GM23338 (cell line): ENCODE results near the gene MKI67. TPM values are rescaled to one million over a fixed set of nuclear protein-coding genes. Genes with fewer than 3 reads are reported as not detected.

Experiments used
- ATAC-seq: fragments of 200-7000 bp; cut with Tn5 transposase; 3 replicates; pipeline ENCODE4 v1.9.1; 2020
- DNase-seq: peaks from one replicate; pipeline ENCODE4 v3.0.0-alpha.2; 2015; ENCODE audit warnings: low spot score
- H2AFZ ChIP-seq: fragments of 200-600 bp; sonication (generic); 2 replicates; pipeline ENCODE4 v1.8.0; 2016; ENCODE audit warnings: antibody characterized with exemption, mild to moderate bottlenecking, moderate library complexity
- H3F3A ChIP-seq: fragments of 200-600 bp; sonication (generic); replicated peaks from 2 replicates; pipeline ENCODE4 v1.8.0; 2017; ENCODE audit warnings: antibody characterized with exemption, mixed run types, low read depth
- H3K27ac ChIP-seq: fragments of 200-600 bp; sonication (generic); 2 replicates; pipeline ENCODE4 v1.6.1; 2016; ENCODE audit warnings: low read depth
- H3K27me3 ChIP-seq: fragments of 200-600 bp; sonication (generic); 2 replicates; pipeline ENCODE4 v1.8.0; 2016; ENCODE audit warnings: mild to moderate bottlenecking, mixed run types, moderate library complexity; ENCODE audit not compliant: insufficient read depth
- H3K36me3 ChIP-seq: fragments of 200-600 bp; sonication (generic); 2 replicates; pipeline ENCODE4 v1.8.0; 2016; ENCODE audit warnings: mild to moderate bottlenecking; ENCODE audit not compliant: insufficient read depth
- H3K4me1 ChIP-seq: fragments of 200-600 bp; sonication (generic); 2 replicates; pipeline ENCODE4 v1.8.0; 2016; ENCODE audit warnings: mild to moderate bottlenecking, moderate library complexity; ENCODE audit not compliant: insufficient read depth
- H3K4me2 ChIP-seq: fragments of 200-600 bp; sonication (generic); 2 replicates; pipeline ENCODE4 v1.7.1; 2017; ENCODE audit warnings: mixed run types
- H3K4me3 ChIP-seq: fragments of 200-600 bp; sonication (generic); 2 replicates; pipeline ENCODE4 v1.6.1; 2016; ENCODE audit warnings: mixed run types
- H3K79me2 ChIP-seq: fragments of 200-600 bp; sonication (generic); replicated peaks from 2 replicates; pipeline ENCODE4 v1.8.0; 2017; ENCODE audit warnings: mild to moderate bottlenecking; ENCODE audit not compliant: insufficient read depth
- H3K9me2 ChIP-seq: fragments of 200-600 bp; sonication (generic); 2 replicates; pipeline ENCODE4 v1.8.0; 2017; ENCODE audit not compliant: insufficient read depth
- H4K20me1 ChIP-seq: fragments of 200-600 bp; sonication (generic); replicated peaks from 2 replicates; pipeline ENCODE4 v1.8.0; 2017; ENCODE audit warnings: mild to moderate bottlenecking; ENCODE audit not compliant: insufficient read depth
- H3K27ac Mint-ChIP-seq: 2 replicates; pipeline ENCODE4 v1.8.0; 2020; ENCODE audit warnings: inconsistent platforms, mild to moderate bottlenecking, moderate library complexity, mixed read lengths
- H3K27me3 Mint-ChIP-seq: 3 replicates; pipeline ENCODE4 v1.8.0; 2022; ENCODE audit warnings: low read depth, mild to moderate bottlenecking, moderate library complexity, mixed read lengths, inconsistent platforms; ENCODE audit not compliant: insufficient read depth, poor library complexity
- H3K36me3 Mint-ChIP-seq: 3 replicates; pipeline ENCODE4 v1.8.0; 2021; ENCODE audit warnings: low read depth, mild to moderate bottlenecking, inconsistent platforms, moderate library complexity, mixed read lengths
- H3K4me1 Mint-ChIP-seq: 3 replicates; pipeline ENCODE4 v1.8.0; 2020; ENCODE audit warnings: mild to moderate bottlenecking, inconsistent platforms, mixed read lengths
- H3K4me3 Mint-ChIP-seq: 3 replicates; pipeline ENCODE4 v1.8.0; 2021; ENCODE audit warnings: moderate library complexity, mild to moderate bottlenecking, inconsistent platforms, mixed read lengths
- H3K9me3 Mint-ChIP-seq: 3 replicates; pipeline ENCODE4 v1.8.0; 2020; ENCODE audit warnings: moderate library complexity, mild to moderate bottlenecking, inconsistent platforms, mixed read lengths
- CREB1 ChIP-seq: fragments of 250-450 bp; sonication (Bioruptor Pico); IDR thresholded peaks from 2 replicates; pipeline ENCODE4 v1.5.0; 2020; ENCODE audit warnings: low read depth, mild to moderate bottlenecking, moderate library complexity
- CTCF ChIP-seq, 2 experiments: fragments of 200-600 bp in 1 of 2; sonication (generic) in 1 of 2; conservative IDR thresholded peaks; 2 replicates each; pipeline versions ENCODE4 v1.5.1 to v1.6.1; 2016 to 2017; ENCODE audit warnings: antibody characterized with exemption in 2 of 2, low read depth in 2 of 2, mild to moderate bottlenecking in 2 of 2, moderate library complexity in 1 of 2
- ETS1 ChIP-seq: IDR thresholded peaks from 2 replicates; pipeline ENCODE4 v1.6.1; 2016; ENCODE audit warnings: antibody characterized with exemption
- EZH2 ChIP-seq: fragments of 200-600 bp; sonication (generic); IDR thresholded peaks from one replicate; pipeline ENCODE4 v1.8.0; 2017; ENCODE audit warnings: antibody characterized with exemption, mild to moderate bottlenecking, low read depth; ENCODE audit not compliant: unreplicated experiment
- EZH2phosphoT487 ChIP-seq: fragments of 200-600 bp; sonication (generic); IDR thresholded peaks from one replicate; pipeline ENCODE4 v1.8.1; 2018; ENCODE audit warnings: antibody characterized with exemption; ENCODE audit not compliant: unreplicated experiment
- POLR2AphosphoS5 ChIP-seq: IDR thresholded peaks from 2 replicates; pipeline ENCODE4 v1.6.1; 2016; ENCODE audit warnings: antibody characterized with exemption, low read depth
- ZNF114 ChIP-seq: fragments of 250-450 bp; sonication (Bioruptor Pico); IDR thresholded peaks from 2 replicates; pipeline ENCODE4 v1.5.0; 2020; ENCODE audit warnings: mild to moderate bottlenecking, moderate library complexity
- ZNF331 ChIP-seq: fragments of 250-450 bp; sonication (Bioruptor Pico); IDR thresholded peaks from 2 replicates; pipeline ENCODE4 v1.5.0; 2020; ENCODE audit warnings: low read depth, mild to moderate bottlenecking, moderate library complexity
- polyA plus RNA-seq: library from polyadenylated mRNA; unstranded; fragments of >200 nt; fragmentation: Nextera tagmentation; extraction: Ambion mirVana; gene quantifications from 2 replicates; pipeline ENCODE4 v1.2.1, GENCODE V29; 2016
- total RNA-seq: library from RNA; depleted of rRNA; stranded (reverse); fragments of >200 nt; shearing (Covaris generic); gene quantifications from 2 replicates; pipeline ENCODE4 v1.2.3, GENCODE V29; 2014
- TF ChIP-seq, protein P1 (sequence below): IDR thresholded peaks from one replicate; pipeline ENCODE4 v1.6.1; 2018; ENCODE audit warnings: antibody characterized with exemption; ENCODE audit not compliant: unreplicated experiment

MKI67 gene
- total and polyA plus RNA-seq, 2 experiments from 2014 or later = 58.0 to 103 TPM

GRCh38 chr10:128101901-128102300 is 24.3 kb downstream of the MKI67 start:
- Histone ChIP-seq H3K9me2 (no peaks in the 10 kb centered on the region), H3K36me3 (peaks cover 42% of the 10 kb centered on the region), H4K20me1 (peaks cover 6% of the 10 kb centered on the region), H3K4me3 (no peak overlapping the region), H3K4me1 (no peaks in the 10 kb centered on the region), H3K79me2 (no peaks in the 10 kb centered on the region), H3K27ac (no peak overlapping the region), H2AFZ (no peak overlapping the region), H3F3A (no peaks in the 10 kb centered on the region), H3K27me3 (no peaks in the 10 kb centered on the region), H3K4me2 (no peak overlapping the region)
- DNase-seq = no peak
- TF ChIP-seq ZNF114 (CRISPR knock-in tag) = no peak
- no peak for TF ChIP-seq EZH2
- TF ChIP-seq, protein P1, sequence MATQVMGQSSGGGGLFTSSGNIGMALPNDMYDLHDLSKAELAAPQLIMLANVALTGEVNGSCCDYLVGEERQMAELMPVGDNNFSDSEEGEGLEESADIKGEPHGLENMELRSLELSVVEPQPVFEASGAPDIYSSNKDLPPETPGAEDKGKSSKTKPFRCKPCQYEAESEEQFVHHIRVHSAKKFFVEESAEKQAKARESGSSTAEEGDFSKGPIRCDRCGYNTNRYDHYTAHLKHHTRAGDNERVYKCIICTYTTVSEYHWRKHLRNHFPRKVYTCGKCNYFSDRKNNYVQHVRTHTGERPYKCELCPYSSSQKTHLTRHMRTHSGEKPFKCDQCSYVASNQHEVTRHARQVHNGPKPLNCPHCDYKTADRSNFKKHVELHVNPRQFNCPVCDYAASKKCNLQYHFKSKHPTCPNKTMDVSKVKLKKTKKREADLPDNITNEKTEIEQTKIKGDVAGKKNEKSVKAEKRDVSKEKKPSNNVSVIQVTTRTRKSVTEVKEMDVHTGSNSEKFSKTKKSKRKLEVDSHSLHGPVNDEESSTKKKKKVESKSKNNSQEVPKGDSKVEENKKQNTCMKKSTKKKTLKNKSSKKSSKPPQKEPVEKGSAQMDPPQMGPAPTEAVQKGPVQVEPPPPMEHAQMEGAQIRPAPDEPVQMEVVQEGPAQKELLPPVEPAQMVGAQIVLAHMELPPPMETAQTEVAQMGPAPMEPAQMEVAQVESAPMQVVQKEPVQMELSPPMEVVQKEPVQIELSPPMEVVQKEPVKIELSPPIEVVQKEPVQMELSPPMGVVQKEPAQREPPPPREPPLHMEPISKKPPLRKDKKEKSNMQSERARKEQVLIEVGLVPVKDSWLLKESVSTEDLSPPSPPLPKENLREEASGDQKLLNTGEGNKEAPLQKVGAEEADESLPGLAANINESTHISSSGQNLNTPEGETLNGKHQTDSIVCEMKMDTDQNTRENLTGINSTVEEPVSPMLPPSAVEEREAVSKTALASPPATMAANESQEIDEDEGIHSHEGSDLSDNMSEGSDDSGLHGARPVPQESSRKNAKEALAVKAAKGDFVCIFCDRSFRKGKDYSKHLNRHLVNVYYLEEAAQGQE = no peak
- ATAC-seq = no peak
- Mint-ChIP-seq H3K4me3 (no peak overlapping the region), H3K9me3 (no peaks in the 10 kb centered on the region), H3K27ac (no peak overlapping the region), H3K27me3 (peaks cover 1% of the 10 kb centered on the region), H3K36me3 (peaks cover 39% of the 10 kb centered on the region), H3K4me1 (no peaks in the 10 kb centered on the region)

- Histone ChIP-seq H3K27me3 (no peaks in the 10 kb centered on the region), H3K9me2 (no peaks in the 10 kb centered on the region), H3K79me2 (no peaks in the 10 kb centered on the region), H4K20me1 (peaks cover 6% of the 10 kb centered on the region), H3F3A (no peaks in the 10 kb centered on the region), H3K36me3 (peaks cover 42% of the 10 kb centered on the region), H3K4me3 (no peak overlapping the region), H3K4me1 (no peaks in the 10 kb centered on the region), H2AFZ (no peak overlapping the region), H3K27ac (no peak overlapping the region), H3K4me2 (no peak overlapping the region)
- H3K4me1 Mint-ChIP-seq = peaks cover 5% of the 10 kb centered on the region; the same call in 2 of the 3 replicates
- ATAC-seq (no peak), DNase-seq (no peak)
- no peak overlapping the region for H3K27ac Mint-ChIP-seq
- no peaks in the 10 kb centered on the region for H3K9me3 Mint-ChIP-seq
- H3K27me3 Mint-ChIP-seq = peaks cover 2% of the 10 kb centered on the region
- H3K4me3 Mint-ChIP-seq = no peak overlapping the region
- TF ChIP-seq ETS1 = no peak
- TF ChIP-seq POLR2AphosphoS5 = no peak
- no peak for TF ChIP-seq ZNF331
- TF ChIP-seq ZNF114 (CRISPR knock-in tag) = no peak
- no peak for TF ChIP-seq EZH2phosphoT487
- TF ChIP-seq CREB1 (CRISPR knock-in tag) = no peak
- TF ChIP-seq CTCF (conservative IDR thresholded peaks at IDR 0.05; ENCODE audit: low read depth in 2 of 2) = no peak
- no peak for TF ChIP-seq EZH2
- H3K36me3 Mint-ChIP-seq = peaks cover 39% of the 10 kb centered on the region
These were observed 26.3 kb downstream of the MKI67 start for GRCh38 chr10:128099901-128100300.
